ENCODE results near the gene ZMYND10. TPM values are rescaled to one million over a fixed set of nuclear protein-coding genes. Genes with fewer than 3 reads are reported as not detected.

ZMYND10 gene
- polyA plus RNA-seq, 1 of the 3 experiments (the other 2 are of a cell fraction), result 0.95 TPM

GRCh38 chr3:50358911-50359759, 13.6 kb upstream of the ZMYND10 start, which contains the start of gene TMEM115 (continued):
- no peak for TF ChIP-seq IRF3 (IDR thresholded peaks at IDR 0.05; ENCODE audit: low read depth, low read length)
- TF ChIP-seq, protein P1, sequence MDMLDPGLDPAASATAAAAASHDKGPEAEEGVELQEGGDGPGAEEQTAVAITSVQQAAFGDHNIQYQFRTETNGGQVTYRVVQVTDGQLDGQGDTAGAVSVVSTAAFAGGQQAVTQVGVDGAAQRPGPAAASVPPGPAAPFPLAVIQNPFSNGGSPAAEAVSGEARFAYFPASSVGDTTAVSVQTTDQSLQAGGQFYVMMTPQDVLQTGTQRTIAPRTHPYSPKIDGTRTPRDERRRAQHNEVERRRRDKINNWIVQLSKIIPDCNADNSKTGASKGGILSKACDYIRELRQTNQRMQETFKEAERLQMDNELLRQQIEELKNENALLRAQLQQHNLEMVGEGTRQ (IDR thresholded peaks at IDR 0.05; ENCODE audit: borderline replicate concordance, low read depth, low read length), result no peak
- TF ChIP-seq EZH2phosphoT487 (IDR thresholded peaks at IDR 0.05; ENCODE audit: borderline replicate concordance, low read depth), result no peak
- no peak for TF ChIP-seq MEF2A (IDR thresholded peaks at IDR 0.05; ENCODE audit: borderline replicate concordance, low read depth)
- TF ChIP-seq JUND (IDR thresholded peaks at IDR 0.05), result no peak
- TF ChIP-seq YY1 (IDR thresholded peaks at IDR 0.05; ENCODE audit: low read depth), result no peak
- TF ChIP-seq NRF1 (IDR thresholded peaks at IDR 0.05; ENCODE audit: low read depth, low read length), result peak; percentile 92
- TF ChIP-seq GABPA (IDR thresholded peaks at IDR 0.05; ENCODE audit: low read depth), result peak; percentile 91
- TF ChIP-seq RFX5 (IDR thresholded peaks at IDR 0.05; ENCODE audit: low read length), result no peak
- TF ChIP-seq ELF1 (IDR thresholded peaks at IDR 0.05), result peak; percentile 96
- peak; percentile 56; the same call in 1 of the 2 replicates for TF ChIP-seq POLR2AphosphoS5 (IDR thresholded peaks at IDR 0.05; ENCODE audit: low read depth, low read length)
- TF ChIP-seq SMC3 (IDR thresholded peaks at IDR 0.05; ENCODE audit: low read depth, low read length), result no peak

GRCh38 chr3:50358355-50358910, 12.9 kb upstream of the ZMYND10 start:
- Histone ChIP-seq H3K27ac (ENCODE audit: low read depth in 2 of 2, low read length in 1 of 2) (peak overlapping the region; percentile 60 to 84; a peak in 3 of 4 replicates), H3F3A (replicated peaks; ENCODE audit: insufficient read depth) (no peaks in the 10 kb centered on the region), H3K9me3 (no peaks in the 10 kb centered on the region), H3K36me3 (replicated peaks in 1 of 2; ENCODE audit: control insufficient read depth in 1 of 2, insufficient read depth in 2 of 2, low read length in 1 of 2) (peaks cover 20 to 41% of the 10 kb centered on the region in 2 experiments), H3K4me2 (peak overlapping the region; percentile 94), H3K9ac (peak overlapping the region; percentile 87), H3K4me3 (ENCODE audit: low read depth in 2 of 2, low read length in 1 of 2) (peak overlapping the region; percentile 77 to 95), H3K9me2 (no peaks in the 10 kb centered on the region), H4K20me1 (ENCODE audit: insufficient read depth) (peaks cover 52% of the 10 kb centered on the region), H3K79me2 (ENCODE audit: insufficient read depth) (peaks cover 59% of the 10 kb centered on the region), H2AFZ (ENCODE audit: low read depth) (no peak overlapping the region), H3K4me1 (ENCODE audit: control insufficient read depth in 1 of 2, insufficient read depth in 2 of 2, low read depth in 1 of 2, low read length in 1 of 2) (peaks cover 8 to 49% of the 10 kb centered on the region in 2 experiments; a peak in 2 of 4 replicates), H3K27me3 (ENCODE audit: insufficient read depth) (no peaks in the 10 kb centered on the region)
- POLR2A ChIA-PET, result interaction anchor here (0.9 to 2.1 kb wide), 2 partner anchors 14 to 33 kb away, joined by 3 to 9 read pairs; no protein-coding TSS in a partner anchor
- CTCF ChIA-PET, result interaction anchor here (4.0 to 6.4 kb wide), 2 partner anchors 32 to 69 kb away, joined by 33 to 57 read pairs; no protein-coding TSS in a partner anchor
- 9% methylated on average over 8 of the region's 24 CpGs for WGBS (ENCODE audit: low lambda C conversion rate)
- DNase-seq, result no peak
- TF ChIP-seq MEF2A (IDR thresholded peaks at IDR 0.05; ENCODE audit: borderline replicate concordance, low read depth) (no peak), ELF1 (IDR thresholded peaks at IDR 0.05) (no peak), RCOR1 (IDR thresholded peaks at IDR 0.05; ENCODE audit: low read length) (no peak), JUND (IDR thresholded peaks at IDR 0.05) (no peak), MAX (IDR thresholded peaks at IDR 0.05; ENCODE audit: low read depth) (no peak), CHD2 (IDR thresholded peaks at IDR 0.05; ENCODE audit: low read length, partially characterized antibody) (no peak)
- TF ChIP-seq, protein P2, sequence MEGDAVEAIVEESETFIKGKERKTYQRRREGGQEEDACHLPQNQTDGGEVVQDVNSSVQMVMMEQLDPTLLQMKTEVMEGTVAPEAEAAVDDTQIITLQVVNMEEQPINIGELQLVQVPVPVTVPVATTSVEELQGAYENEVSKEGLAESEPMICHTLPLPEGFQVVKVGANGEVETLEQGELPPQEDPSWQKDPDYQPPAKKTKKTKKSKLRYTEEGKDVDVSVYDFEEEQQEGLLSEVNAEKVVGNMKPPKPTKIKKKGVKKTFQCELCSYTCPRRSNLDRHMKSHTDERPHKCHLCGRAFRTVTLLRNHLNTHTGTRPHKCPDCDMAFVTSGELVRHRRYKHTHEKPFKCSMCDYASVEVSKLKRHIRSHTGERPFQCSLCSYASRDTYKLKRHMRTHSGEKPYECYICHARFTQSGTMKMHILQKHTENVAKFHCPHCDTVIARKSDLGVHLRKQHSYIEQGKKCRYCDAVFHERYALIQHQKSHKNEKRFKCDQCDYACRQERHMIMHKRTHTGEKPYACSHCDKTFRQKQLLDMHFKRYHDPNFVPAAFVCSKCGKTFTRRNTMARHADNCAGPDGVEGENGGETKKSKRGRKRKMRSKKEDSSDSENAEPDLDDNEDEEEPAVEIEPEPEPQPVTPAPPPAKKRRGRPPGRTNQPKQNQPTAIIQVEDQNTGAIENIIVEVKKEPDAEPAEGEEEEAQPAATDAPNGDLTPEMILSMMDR (IDR thresholded peaks at IDR 0.05), result no peak
- TF ChIP-seq, protein P3, sequence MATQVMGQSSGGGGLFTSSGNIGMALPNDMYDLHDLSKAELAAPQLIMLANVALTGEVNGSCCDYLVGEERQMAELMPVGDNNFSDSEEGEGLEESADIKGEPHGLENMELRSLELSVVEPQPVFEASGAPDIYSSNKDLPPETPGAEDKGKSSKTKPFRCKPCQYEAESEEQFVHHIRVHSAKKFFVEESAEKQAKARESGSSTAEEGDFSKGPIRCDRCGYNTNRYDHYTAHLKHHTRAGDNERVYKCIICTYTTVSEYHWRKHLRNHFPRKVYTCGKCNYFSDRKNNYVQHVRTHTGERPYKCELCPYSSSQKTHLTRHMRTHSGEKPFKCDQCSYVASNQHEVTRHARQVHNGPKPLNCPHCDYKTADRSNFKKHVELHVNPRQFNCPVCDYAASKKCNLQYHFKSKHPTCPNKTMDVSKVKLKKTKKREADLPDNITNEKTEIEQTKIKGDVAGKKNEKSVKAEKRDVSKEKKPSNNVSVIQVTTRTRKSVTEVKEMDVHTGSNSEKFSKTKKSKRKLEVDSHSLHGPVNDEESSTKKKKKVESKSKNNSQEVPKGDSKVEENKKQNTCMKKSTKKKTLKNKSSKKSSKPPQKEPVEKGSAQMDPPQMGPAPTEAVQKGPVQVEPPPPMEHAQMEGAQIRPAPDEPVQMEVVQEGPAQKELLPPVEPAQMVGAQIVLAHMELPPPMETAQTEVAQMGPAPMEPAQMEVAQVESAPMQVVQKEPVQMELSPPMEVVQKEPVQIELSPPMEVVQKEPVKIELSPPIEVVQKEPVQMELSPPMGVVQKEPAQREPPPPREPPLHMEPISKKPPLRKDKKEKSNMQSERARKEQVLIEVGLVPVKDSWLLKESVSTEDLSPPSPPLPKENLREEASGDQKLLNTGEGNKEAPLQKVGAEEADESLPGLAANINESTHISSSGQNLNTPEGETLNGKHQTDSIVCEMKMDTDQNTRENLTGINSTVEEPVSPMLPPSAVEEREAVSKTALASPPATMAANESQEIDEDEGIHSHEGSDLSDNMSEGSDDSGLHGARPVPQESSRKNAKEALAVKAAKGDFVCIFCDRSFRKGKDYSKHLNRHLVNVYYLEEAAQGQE (IDR thresholded peaks at IDR 0.05; ENCODE audit: low read depth, low read length), result no peak
- TF ChIP-seq, protein P4, sequence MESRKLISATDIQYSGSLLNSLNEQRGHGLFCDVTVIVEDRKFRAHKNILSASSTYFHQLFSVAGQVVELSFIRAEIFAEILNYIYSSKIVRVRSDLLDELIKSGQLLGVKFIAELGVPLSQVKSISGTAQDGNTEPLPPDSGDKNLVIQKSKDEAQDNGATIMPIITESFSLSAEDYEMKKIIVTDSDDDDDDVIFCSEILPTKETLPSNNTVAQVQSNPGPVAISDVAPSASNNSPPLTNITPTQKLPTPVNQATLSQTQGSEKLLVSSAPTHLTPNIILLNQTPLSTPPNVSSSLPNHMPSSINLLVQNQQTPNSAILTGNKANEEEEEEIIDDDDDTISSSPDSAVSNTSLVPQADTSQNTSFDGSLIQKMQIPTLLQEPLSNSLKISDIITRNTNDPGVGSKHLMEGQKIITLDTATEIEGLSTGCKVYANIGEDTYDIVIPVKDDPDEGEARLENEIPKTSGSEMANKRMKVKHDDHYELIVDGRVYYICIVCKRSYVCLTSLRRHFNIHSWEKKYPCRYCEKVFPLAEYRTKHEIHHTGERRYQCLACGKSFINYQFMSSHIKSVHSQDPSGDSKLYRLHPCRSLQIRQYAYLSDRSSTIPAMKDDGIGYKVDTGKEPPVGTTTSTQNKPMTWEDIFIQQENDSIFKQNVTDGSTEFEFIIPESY (IDR thresholded peaks at IDR 0.05; ENCODE audit: borderline replicate concordance, low read depth), result no peak

Measured in SK-N-SH (cell line).